Nucleus accumbens (tissue), 56 donors: ENCODE results near the gene RETREG1.
"Not testable (repeated sequence)": the region's sequence is repeated elsewhere in the genome, so short reads cannot be mapped to it uniquely, and the experiment has no call there.

Source experiments
- DNase-seq, 56 donors: peaks; one replicate each; lab custom pipeline; 2025; lab: John Stamatoyannopoulos, UW

Gene RETREG1

GRCh38 chr5:16616536-16617273, at the start of gene RETREG1:
Gene RETREG1 (minus strand): TSS chr5:16616997. CDS start chr5:16616971, 26 bp downstream.
- DNase-seq, result peak in 55 of 56 donors; percentile 13 to 91 (median 70)

GRCh38 chr5:16666130-16666882, 49.5 kb upstream of the RETREG1 start:
- DNase-seq, result peak in 1 of 56 donors; percentile 20

GRCh38 chr5:16665601-16666000, 48.8 kb upstream of the RETREG1 start:
- no peak for DNase-seq

GRCh38 chr5:16664368-16664767, 47.6 kb upstream of the RETREG1 start:
- DNase-seq, result no peak

- DNase-seq, result no peak
Observed at GRCh38 chr5:16663840-16664239, 47.0 kb upstream of the RETREG1 start.

- no peak for DNase-seq
Observed at GRCh38 chr5:16661713-16662112, 44.9 kb upstream of the RETREG1 start.

- no peak for DNase-seq
Observed at GRCh38 chr5:16660982-16661381, 44.2 kb upstream of the RETREG1 start.

GRCh38 chr5:16659536-16659935, 42.7 kb upstream of the RETREG1 start:
- no peak for DNase-seq

GRCh38 chr5:16656561-16657191, 39.9 kb upstream of the RETREG1 start:
- DNase-seq, result no peak

- DNase-seq, result no peak
Observed at GRCh38 chr5:16654647-16655334, 38.0 kb upstream of the RETREG1 start.

GRCh38 chr5:16648739-16649138, 31.9 kb upstream of the RETREG1 start:
- DNase-seq, result not testable (repeated sequence)

- no peak for DNase-seq
Observed at GRCh38 chr5:16644301-16644889, 27.6 kb upstream of the RETREG1 start.

GRCh38 chr5:16642867-16643266, 26.1 kb upstream of the RETREG1 start:
- DNase-seq, result peak in 3 of 56 donors; percentile 2 to 27 (median 13)

GRCh38 chr5:16639206-16639605, 22.4 kb upstream of the RETREG1 start:
- DNase-seq, result no peak

- DNase-seq, result no peak
Observed at GRCh38 chr5:16628376-16628775, 11.6 kb upstream of the RETREG1 start.

- DNase-seq, result no peak
Observed at GRCh38 chr5:16626696-16627264, 10.0 kb upstream of the RETREG1 start.

- DNase-seq, result no peak
Observed at GRCh38 chr5:16625096-16625495, 8.3 kb upstream of the RETREG1 start.

- DNase-seq, result no peak
Observed at GRCh38 chr5:16619136-16619535, 2.3 kb upstream of the RETREG1 start.

- DNase-seq, result no peak
Observed at GRCh38 chr5:16618138-16618897, 1.5 kb upstream of the RETREG1 start.
